IMR-90 (cell line): ENCODE measurements around the gene SDC1. TPM values are rescaled to one million over a fixed set of nuclear protein-coding genes. Genes with fewer than 3 reads are reported as not detected.

ENCODE experiments used
- ATAC-seq: fragments of 200-7000 bp; cut with Tn5 transposase; 2 replicates; pipeline ENCODE4 v1.9.1; 2020; ENCODE audit warnings: low read depth, mild to moderate bottlenecking, moderate library complexity
- BruUV-seq: library from RNA; stranded (reverse); fragments of 400-500 nt; replicated peaks from 2 replicates; lab custom pipeline; 2021; lab: Mats Ljungman, UMichigan
- CTCF ChIA-PET: fragments of 300-600 bp; formaldehyde crosslinking; extraction: SDS; loops from one replicate; lab custom pipeline; 2021; ENCODE audit warnings: antibody characterized with exemption; lab: Yijun Ruan, JAX
- POLR2A ChIA-PET: fragments of 300-600 bp; sonication (Branson Sonifier 250); formaldehyde crosslinking; loops from one replicate; lab custom pipeline; 2022; ENCODE audit warnings: antibody characterized with exemption; ENCODE audit not compliant: unreplicated experiment; lab: Charles Lee
- DNase-seq: peaks from one replicate; pipeline ENCODE4 v3.0.0; 2013
- H2AFZ ChIP-seq: replicated peaks from 2 replicates; pipeline ENCODE3; 2013; ENCODE audit warnings: low read length, mild to moderate bottlenecking; ENCODE audit not compliant: poor library complexity
- H2AK5ac ChIP-seq: 2 replicates; pipeline ENCODE4 v1.6.1; 2013; ENCODE audit warnings: low read depth, low read length, inconsistent platforms
- H2AK9ac ChIP-seq: replicated peaks from 2 replicates; pipeline ENCODE3; 2013; ENCODE audit warnings: mild to moderate bottlenecking, low read depth, low read length, moderate library complexity; ENCODE audit not compliant: poor library complexity
- H2BK120ac ChIP-seq: 2 replicates; pipeline ENCODE4 v1.6.1; 2013; ENCODE audit warnings: low read depth, low read length, inconsistent platforms
- H2BK15ac ChIP-seq: 3 replicates; pipeline ENCODE4 v1.6.1; 2013; ENCODE audit warnings: low read depth, low read length, inconsistent platforms
- H2BK20ac ChIP-seq: 2 replicates; pipeline ENCODE4 v1.6.1; 2013; ENCODE audit warnings: low read depth, mild to moderate bottlenecking, inconsistent platforms, low read length, moderate library complexity
- H2BK5ac ChIP-seq: 2 replicates; pipeline ENCODE4 v1.6.1; 2013; ENCODE audit warnings: mild to moderate bottlenecking, low read depth, low read length, inconsistent platforms; ENCODE audit not compliant: poor library complexity, severe bottlenecking
- H3K14ac ChIP-seq: replicated peaks from 2 replicates; pipeline ENCODE4 v1.6.1; 2013; ENCODE audit warnings: low read depth, low read length, inconsistent platforms
- H3K18ac ChIP-seq: 2 replicates; pipeline ENCODE4 v1.6.1; 2013; ENCODE audit warnings: low read depth, low read length, control low read depth
- H3K23ac ChIP-seq: 2 replicates; pipeline ENCODE4 v1.6.1; 2013; ENCODE audit warnings: low read depth, low read length, inconsistent platforms
- H3K27ac ChIP-seq: 2 replicates; pipeline ENCODE4 v1.5.1; 2013; ENCODE audit warnings: mild to moderate bottlenecking, control low read depth, low read length; ENCODE audit not compliant: insufficient read depth
- H3K27me3 ChIP-seq: 2 replicates; pipeline ENCODE4 v1.6.1; 2013; ENCODE audit warnings: low read length; ENCODE audit not compliant: control insufficient read depth, insufficient read depth
- H3K36me3 ChIP-seq: 2 replicates; pipeline ENCODE4 v1.6.1; 2013; ENCODE audit warnings: low read length, mixed read lengths; ENCODE audit not compliant: control insufficient read depth, insufficient read depth
- H3K4ac ChIP-seq: 2 replicates; pipeline ENCODE4 v1.6.1; 2013; ENCODE audit warnings: low read depth, low read length, inconsistent platforms
- H3K4me1 ChIP-seq: 2 replicates; pipeline ENCODE4 v1.6.1; 2013; ENCODE audit warnings: low read length, mixed read lengths; ENCODE audit not compliant: control insufficient read depth, insufficient read depth
- H3K4me2 ChIP-seq: 2 replicates; pipeline ENCODE4 v1.6.1; 2013; ENCODE audit warnings: low read depth, mild to moderate bottlenecking, control low read depth, low read length, moderate library complexity
- H3K4me3 ChIP-seq: 2 replicates; pipeline ENCODE4 v1.5.1; 2013; ENCODE audit warnings: low read depth, mild to moderate bottlenecking, control low read depth, low read length, moderate library complexity; ENCODE audit not compliant: insufficient read depth
- H3K56ac ChIP-seq: 2 replicates; pipeline ENCODE4 v1.6.1; 2013; ENCODE audit warnings: low read length, inconsistent platforms; ENCODE audit not compliant: insufficient read depth; ENCODE audit errors: extremely low read depth
- H3K79me1 ChIP-seq, 2 experiments: 2 replicates each; pipeline ENCODE4 v1.6.1; 2013; ENCODE audit warnings: low read length in 2 of 2, inconsistent platforms in 1 of 2, low read depth in 1 of 2
- H3K9ac ChIP-seq: 2 replicates; pipeline ENCODE4 v1.6.1; 2013; ENCODE audit warnings: low read depth, low read length, control low read depth
- H3K9me1 ChIP-seq: 2 replicates; pipeline ENCODE4 v1.6.1; 2013; ENCODE audit warnings: low read length, inconsistent platforms; ENCODE audit not compliant: insufficient read depth
- H3K9me3 ChIP-seq: 2 replicates; pipeline ENCODE4 v1.6.1; 2013; ENCODE audit warnings: low read length; ENCODE audit not compliant: control insufficient read depth, insufficient read depth
- H4K20me1 ChIP-seq: 2 replicates; pipeline ENCODE4 v1.6.1; 2013; ENCODE audit warnings: low read length, inconsistent platforms; ENCODE audit not compliant: insufficient read depth
- H4K5ac ChIP-seq: 2 replicates; pipeline ENCODE4 v1.6.1; 2013; ENCODE audit warnings: mild to moderate bottlenecking, low read depth, low read length, control low read depth
- H4K8ac ChIP-seq, 2 experiments: 2 replicates each; pipeline ENCODE4 v1.6.1; 2013; ENCODE audit warnings: low read depth in 2 of 2, low read length in 2 of 2, control low read depth in 1 of 2, inconsistent platforms in 1 of 2
- H4K91ac ChIP-seq: 2 replicates; pipeline ENCODE4 v1.6.1; 2013; ENCODE audit warnings: low read depth, low read length, inconsistent platforms; ENCODE audit not compliant: insufficient read depth
- BHLHE40 ChIP-seq: fragments of 150-350 bp; IDR thresholded peaks from 2 replicates; pipeline ENCODE4 v1.6.1; 2016; ENCODE audit warnings: mild to moderate bottlenecking, low read depth, low read length
- CEBPB ChIP-seq: IDR thresholded peaks from 2 replicates; pipeline ENCODE4 v1.6.1; 2012; ENCODE audit warnings: low read depth, low read length, improper control_type of control experiment
- CHD1 ChIP-seq: IDR thresholded peaks from 2 replicates; pipeline ENCODE4 v1.6.1; 2012; ENCODE audit warnings: low read depth, low read length, improper control_type of control experiment
- FOS ChIP-seq: fragments of 150-350 bp; IDR thresholded peaks from 2 replicates; pipeline ENCODE4 v1.6.1; 2016; ENCODE audit warnings: low read depth, low read length
- NFE2L2 ChIP-seq: fragments of 150-350 bp; IDR thresholded peaks from 2 replicates; pipeline ENCODE4 v1.6.1; 2016; ENCODE audit warnings: low read depth, mild to moderate bottlenecking, low read length
- POLR2A ChIP-seq: IDR thresholded peaks from 2 replicates; pipeline ENCODE4 v1.6.1; 2012; ENCODE audit warnings: mild to moderate bottlenecking, low read depth, low read length
- RAD21 ChIP-seq: IDR thresholded peaks from 2 replicates; pipeline ENCODE4 v1.6.1; 2012; ENCODE audit warnings: low read length, improper control_type of control experiment
- RCOR1 ChIP-seq: IDR thresholded peaks from 2 replicates; pipeline ENCODE4 v1.6.1; 2012; ENCODE audit warnings: mild to moderate bottlenecking, low read length, improper control_type of control experiment; ENCODE audit not compliant: insufficient replicate concordance
- RFX5 ChIP-seq: IDR thresholded peaks from 2 replicates; pipeline ENCODE4 v1.8.0; 2012; ENCODE audit warnings: low read depth, mild to moderate bottlenecking, low read length, moderate library complexity
- WGBS, 2 experiments: methylation state at CpG; one replicate each; pipeline versions ENCODE4 v1.1.5 to v1.1.7; 2013; ENCODE audit warnings: missing lambda C conversion rate in 2 of 2; ENCODE audit not compliant: insufficient read length in 1 of 2; ENCODE audit errors: extremely low coverage in 2 of 2; 5-methylcytosine and 5-hydroxymethylcytosine counted together
- dilution Hi-C: fragments of 300-500 bp; cut with HindIII; formaldehyde crosslinking; loops from one replicate; pipeline ENCODE4 v1.14.3; 2018; ENCODE audit warnings: low sequenced_read_pairs; ENCODE audit not compliant: unreplicated experiment
- in situ Hi-C: fragments of 300-500 bp; cut with MboI; formaldehyde crosslinking; loops from 3 replicates; pipeline ENCODE4 v1.14.3; 2019; ENCODE audit warnings: low sequenced_read_pairs, inconsistent platforms, mixed read lengths
- intact Hi-C: fragments of 100-400 bp; cut with micrococcal nuclease; formaldehyde crosslinking; loops from 2 replicates; pipeline ENCODE4 v1.10.0; 2022
- polyA plus RNA-seq, 3 experiments: library from polyadenylated mRNA; depleted of rRNA; stranded (reverse); fragments of >200 nt; gene quantifications; 2 replicates each; pipeline ENCODE4 v1.2.3, GENCODE V29; 2012; ENCODE audit warnings: low replicate concordance in 1 of 3
- total RNA-seq: library from RNA; depleted of rRNA; stranded (reverse); fragments of >200 nt; gene quantifications from 2 replicates; pipeline ENCODE4 v1.2.3, GENCODE V29; 2012
- TF ChIP-seq, protein P1 (sequence below): fragments of 150-350 bp; IDR thresholded peaks from 2 replicates; pipeline ENCODE4 v1.6.1; 2016; ENCODE audit warnings: low read depth, mild to moderate bottlenecking, low read length, moderate library complexity, borderline replicate concordance

Gene SDC1
- total and polyA plus RNA-seq, 2 of the 4 experiments (the other 2 are of a cell fraction) = 22.0 to 28.3 TPM

DNA sequence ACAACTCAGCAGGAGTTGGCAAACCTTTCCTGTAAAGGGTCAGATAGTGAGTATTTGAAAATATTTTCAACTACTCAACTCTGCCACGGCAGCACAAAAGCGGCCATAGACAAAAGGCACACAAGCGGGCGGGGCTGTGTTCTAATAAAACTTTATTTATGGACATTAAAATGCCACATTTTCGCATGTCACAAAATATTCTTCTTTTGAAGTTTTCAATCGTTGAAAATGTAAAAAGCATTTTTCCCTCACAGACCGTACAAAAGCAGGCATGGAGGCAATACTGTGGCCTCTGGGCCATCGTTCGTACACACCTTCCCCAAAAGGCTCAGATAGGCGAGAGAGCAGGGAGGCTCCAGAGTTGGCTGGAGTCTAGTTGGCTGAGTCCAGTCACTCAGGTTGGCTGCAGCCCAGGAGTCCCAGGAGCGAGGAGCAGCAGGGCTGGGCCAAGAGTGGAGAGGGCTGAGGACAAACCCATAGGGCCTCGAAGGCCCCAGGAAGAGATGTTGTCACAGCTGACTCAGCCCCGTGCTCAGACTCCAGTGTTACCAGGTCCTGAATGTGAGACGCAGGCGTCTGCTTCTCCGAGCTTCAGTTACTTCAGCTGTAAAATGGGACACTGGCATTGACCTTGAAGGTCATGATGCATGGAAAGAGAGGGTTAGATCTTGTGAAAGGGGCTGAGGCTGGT is 42.5 kb downstream of the SDC1 start:
- ChIA-PET POLR2A (no interaction called here), CTCF (no interaction called here)
- BruUV-seq = no TSS peak
- Histone ChIP-seq H3K14ac (peak overlapping the region; percentile 37; the same call in 1 of the 2 replicates), H2AK5ac (peak overlapping the region; percentile 36; the same call in 1 of the 2 replicates), H3K9me1 (peaks cover 33% of the 10 kb centered on the region), H4K8ac (peak overlapping the region in 1 of 2 experiments; percentile 31; a peak in 1 of 4 replicates), H2BK20ac (peak overlapping the region; percentile 9; the same call in 1 of the 2 replicates), H3K36me3 (no peaks in the 10 kb centered on the region), H3K4me3 (no peak overlapping the region), H2BK15ac (peak overlapping the region; percentile 12; the same call in 1 of the 3 replicates), H3K4me1 (peaks cover 21% of the 10 kb centered on the region), H4K20me1 (no peaks in the 10 kb centered on the region), H2BK120ac (peak overlapping the region; percentile 52), H3K18ac (no peak overlapping the region), H2AK9ac (no peak overlapping the region), H3K23ac (no peak overlapping the region), H3K4me2 (no peak overlapping the region), H3K9me3 (no peaks in the 10 kb centered on the region), H3K4ac (peak overlapping the region; percentile 21; the same call in 1 of the 2 replicates), H3K79me1 (no peaks in the 10 kb centered on the region), H3K27me3 (no peaks in the 10 kb centered on the region), H3K9ac (no peak overlapping the region), H2AFZ (peak overlapping the region; percentile 35), H3K27ac (no peak overlapping the region), H4K5ac (no peak overlapping the region), H4K91ac (no peak overlapping the region), H3K56ac (no peak overlapping the region), H2BK5ac (no peak overlapping the region)
- DNase-seq (peak; percentile 73), ATAC-seq (peak; percentile 33; the same call in 1 of the 2 replicates)
- in situ Hi-C loops = no loop called here
- TF ChIP-seq POLR2A (no peak), CEBPB (no peak), CHD1 (no peak), FOS (0 out of 2 replicates have a peak, but pooled peaks have one; percentile 12), NFE2L2 (no peak), RFX5 (no peak), RCOR1 (peak; percentile 58), BHLHE40 (no peak), RAD21 (no peak)
- TF ChIP-seq, protein P1, sequence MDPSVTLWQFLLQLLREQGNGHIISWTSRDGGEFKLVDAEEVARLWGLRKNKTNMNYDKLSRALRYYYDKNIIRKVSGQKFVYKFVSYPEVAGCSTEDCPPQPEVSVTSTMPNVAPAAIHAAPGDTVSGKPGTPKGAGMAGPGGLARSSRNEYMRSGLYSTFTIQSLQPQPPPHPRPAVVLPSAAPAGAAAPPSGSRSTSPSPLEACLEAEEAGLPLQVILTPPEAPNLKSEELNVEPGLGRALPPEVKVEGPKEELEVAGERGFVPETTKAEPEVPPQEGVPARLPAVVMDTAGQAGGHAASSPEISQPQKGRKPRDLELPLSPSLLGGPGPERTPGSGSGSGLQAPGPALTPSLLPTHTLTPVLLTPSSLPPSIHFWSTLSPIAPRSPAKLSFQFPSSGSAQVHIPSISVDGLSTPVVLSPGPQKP = no peak
- WGBS, 2 experiments = 48% methylated on average over 5 of the region's 16 CpGs; no CpG with 5 or more reads in 1 of the 2 experiments
- intact Hi-C loops = no loop called here
- dilution Hi-C loops = no loop called here
